Measurements from ENCODE around the gene RNF123.

Gene RNF123

GRCh38 chr3:49652218-49652902 is 37.0 kb upstream of the RNF123 start:
- H3K9me3 ChIP-seq, result no peaks in the 10 kb centered on the region
- H3K27me3 ChIP-seq, result no peaks in the 10 kb centered on the region
- no peaks in the 10 kb centered on the region for H3K4me1 ChIP-seq
- peaks cover 4% of the 10 kb centered on the region for H3K36me3 ChIP-seq
- no peak for TF ChIP-seq CTCF (IDR thresholded peaks at IDR 0.05; ENCODE audit: low read depth, low read length)
- DNase-seq, result no peak
- no peak overlapping the region for H3K4me3 ChIP-seq (ENCODE audit: low read depth, low read length)

GRCh38 chr3:49652903-49653415 is 36.4 kb upstream of the RNF123 start:
- peaks cover 4% of the 10 kb centered on the region for H3K36me3 ChIP-seq
- H3K27me3 ChIP-seq, result no peaks in the 10 kb centered on the region
- no peaks in the 10 kb centered on the region for H3K4me1 ChIP-seq
- H3K9me3 ChIP-seq, result no peaks in the 10 kb centered on the region
- DNase-seq, result no peak
- TF ChIP-seq CTCF (IDR thresholded peaks at IDR 0.05; ENCODE audit: low read depth, low read length), result no peak
- H3K4me3 ChIP-seq (ENCODE audit: low read depth, low read length), result no peak overlapping the region

GRCh38 chr3:49653621-49654020 is 35.7 kb upstream of the RNF123 start:
- no peak for TF ChIP-seq CTCF (IDR thresholded peaks at IDR 0.05; ENCODE audit: low read depth, low read length)
- H3K4me3 ChIP-seq (ENCODE audit: low read depth, low read length), result no peak overlapping the region
- no peak for DNase-seq
- H3K9me3 ChIP-seq, result no peaks in the 10 kb centered on the region
- H3K27me3 ChIP-seq, result no peaks in the 10 kb centered on the region
- H3K36me3 ChIP-seq, result peaks cover 4% of the 10 kb centered on the region
- no peaks in the 10 kb centered on the region for H3K4me1 ChIP-seq

- no peak for TF ChIP-seq CTCF (IDR thresholded peaks at IDR 0.05; ENCODE audit: low read depth, low read length)
- Histone ChIP-seq H3K36me3 (peaks cover 4% of the 10 kb centered on the region), H3K4me1 (no peaks in the 10 kb centered on the region), H3K27me3 (no peaks in the 10 kb centered on the region), H3K9me3 (no peaks in the 10 kb centered on the region), H3K4me3 (ENCODE audit: low read depth, low read length) (no peak overlapping the region)
- no peak for DNase-seq
Observed at GRCh38 chr3:49654176-49654825, 35.1 kb upstream of the RNF123 start.

GRCh38 chr3:49654955-49655556 is 34.3 kb upstream of the RNF123 start:
- H3K9me3 ChIP-seq, result no peaks in the 10 kb centered on the region
- H3K27me3 ChIP-seq, result no peaks in the 10 kb centered on the region
- TF ChIP-seq CTCF (IDR thresholded peaks at IDR 0.05; ENCODE audit: low read depth, low read length), result no peak
- H3K4me3 ChIP-seq (ENCODE audit: low read depth, low read length), result no peak overlapping the region
- DNase-seq, result no peak
- no peaks in the 10 kb centered on the region for H3K4me1 ChIP-seq
- H3K36me3 ChIP-seq, result peaks cover 4% of the 10 kb centered on the region

Measured in BE2C (cell line).